Measurements from ENCODE around the gene NHERF2.

Gene NHERF2

GRCh38 chr16:2026461-2027023 is at the start of gene NHERF2:
Gene NHERF2 (plus strand): TSS chr16:2026902. CDS start chr16:2027006, 104 bp downstream.
- DNase-seq (ENCODE audit: low read depth in 2 of 2): no peak

GRCh38 chr16:1976951-1977874 is 49.5 kb upstream of the NHERF2 start:
- DNase-seq (ENCODE audit: low read depth in 2 of 2): no peak

- DNase-seq (ENCODE audit: low read depth in 2 of 2): no peak
These were observed 48.8 kb upstream of the NHERF2 start for GRCh38 chr16:1977875-1978268.

GRCh38 chr16:1978476-1979120 is 48.1 kb upstream of the NHERF2 start:
- no peak for DNase-seq (ENCODE audit: low read depth in 2 of 2)

- DNase-seq (ENCODE audit: low read depth in 2 of 2): no peak
These were observed 47.3 kb upstream of the NHERF2 start for GRCh38 chr16:1979271-1980029.

- DNase-seq (ENCODE audit: low read depth in 2 of 2): no peak
These were observed 46.5 kb upstream of the NHERF2 start for GRCh38 chr16:1980030-1980769.

GRCh38 chr16:1980770-1981087 is 46.0 kb upstream of the NHERF2 start:
- DNase-seq (ENCODE audit: low read depth in 2 of 2): no peak

- DNase-seq (ENCODE audit: low read depth in 2 of 2): no peak
These were observed 45.3 kb upstream of the NHERF2 start, which contains the start of gene NOXO1 for GRCh38 chr16:1981398-1981836. Gene NOXO1 (minus strand): TSS chr16:1981469. CDS start chr16:1981179, 290 bp downstream.

- no peak for DNase-seq (ENCODE audit: low read depth in 2 of 2)
These were observed 44.7 kb upstream of the NHERF2 start for GRCh38 chr16:1982013-1982433.

- no peak for DNase-seq (ENCODE audit: low read depth in 2 of 2)
These were observed 43.6 kb upstream of the NHERF2 start for GRCh38 chr16:1982991-1983543.

GRCh38 chr16:1983544-1984346 is 43.0 kb upstream of the NHERF2 start, which contains the start of gene GFER:
Gene GFER (plus strand): TSS chr16:1984193. CDS start chr16:1984219, 26 bp downstream.
- DNase-seq (ENCODE audit: low read depth in 2 of 2): peak in 1 of 2 donors; percentile 31

GRCh38 chr16:1984347-1985225 is 42.1 kb upstream of the NHERF2 start:
- no peak for DNase-seq (ENCODE audit: low read depth in 2 of 2)

GRCh38 chr16:1985466-1986150 is 41.1 kb upstream of the NHERF2 start:
- no peak for DNase-seq (ENCODE audit: low read depth in 2 of 2)

GRCh38 chr16:1987198-1987597 is 39.5 kb upstream of the NHERF2 start:
- no peak for DNase-seq (ENCODE audit: low read depth in 2 of 2)

GRCh38 chr16:1989209-1990100 is 37.2 kb upstream of the NHERF2 start, which contains the start of gene SYNGR3:
Gene SYNGR3 (plus strand): TSS chr16:1989970. CDS start chr16:1990103, 133 bp downstream.
- DNase-seq (ENCODE audit: low read depth in 2 of 2): no peak

GRCh38 chr16:1990101-1990350 is 36.7 kb upstream of the NHERF2 start:
- DNase-seq (ENCODE audit: low read depth in 2 of 2): no peak

Data from stimulated activated CD8-positive, alpha-beta memory T cell treated with anti-CD3 and anti-CD28 coated beads, Interleukin-2, amount 100 ng/mL, for 1 hour (primary cell).